Testis (tissue), 3 donors: ENCODE results near the gene TSPAN11. TPM values are rescaled to one million over a fixed set of nuclear protein-coding genes. Genes with fewer than 3 reads are reported as not detected.

Experiments
- DNase-seq: peaks from one replicate; pipeline ENCODE4 v3.0.0-alpha.2; 2019
- H3K27ac ChIP-seq, 2 donors: fragments of 200-600 bp; sonication (generic); one replicate each; pipeline ENCODE4 v1.5.1; 2019
- H3K27me3 ChIP-seq: fragments of 200-600 bp; sonication (generic); one replicate; pipeline ENCODE4 v1.5.1; 2019
- H3K36me3 ChIP-seq: fragments of 200-600 bp; sonication (generic); one replicate; pipeline ENCODE4 v1.5.1; 2017; ENCODE audit warnings: low read depth; ENCODE audit errors: missing control alignments
- H3K4me1 ChIP-seq: fragments of 200-600 bp; sonication (generic); one replicate; pipeline ENCODE4 v1.5.1; 2019
- H3K4me3 ChIP-seq, 2 donors: fragments of 200-600 bp; sonication (generic); one replicate each; pipeline ENCODE4 v1.5.1; 2017 to 2019
- H3K9me3 ChIP-seq: fragments of 200-600 bp; sonication (generic); one replicate; pipeline ENCODE4 v1.5.1; 2017
- POLR2A ChIP-seq: fragments of 450-650 bp; IDR thresholded peaks from one replicate; pipeline ENCODE4 v1.6.1; 2017; ENCODE audit warnings: antibody characterized with exemption, mild to moderate bottlenecking, moderate library complexity
- WGBS, 2 donors: methylation state at CpG; one replicate each; pipeline ENCODE4 v1.1.5; 2018; 5-methylcytosine and 5-hydroxymethylcytosine counted together
- intact Hi-C: fragments of 100-400 bp; cut with DNase I; formaldehyde crosslinking; loops from one replicate; pipeline ENCODE4 v1.15.1; 2023; ENCODE audit warnings: low total_unique reads
- polyA plus RNA-seq: library from polyadenylated mRNA; stranded (reverse); fragments of 350-450 nt; fragmentation: Illumina TruSeq; extraction: RNeasy Lipid Tissue Mini Kit (QIAGEN cat#74804); gene quantifications from one replicate; pipeline ENCODE4 v1.2.3, GENCODE V29; 2014; ENCODE audit warnings: low read depth, low replicate concordance; ENCODE audit not compliant: insufficient read depth
- total RNA-seq, 2 donors: library from RNA; depleted of rRNA; stranded (reverse); fragments of >200 nt; gene quantifications; one replicate each; pipeline ENCODE4 v1.2.3, GENCODE V29; 2016
- TF ChIP-seq, protein P1 (sequence below), 3 experiments: fragments of 450-650 bp in 2 of 3; fragments of 200-600 bp in 1 of 3; sonication (generic) in 1 of 3; IDR thresholded peaks; one replicate each; pipeline ENCODE4 v1.5.1; 2016 to 2019; ENCODE audit warnings: antibody characterized with exemption in 3 of 3, mild to moderate bottlenecking in 2 of 3, moderate library complexity in 1 of 3

The TSPAN11 gene
- total and polyA plus RNA-seq, 3 donors from 2014 or later: 2.4 to 2.7 (median 2.7) TPM

DNA sequence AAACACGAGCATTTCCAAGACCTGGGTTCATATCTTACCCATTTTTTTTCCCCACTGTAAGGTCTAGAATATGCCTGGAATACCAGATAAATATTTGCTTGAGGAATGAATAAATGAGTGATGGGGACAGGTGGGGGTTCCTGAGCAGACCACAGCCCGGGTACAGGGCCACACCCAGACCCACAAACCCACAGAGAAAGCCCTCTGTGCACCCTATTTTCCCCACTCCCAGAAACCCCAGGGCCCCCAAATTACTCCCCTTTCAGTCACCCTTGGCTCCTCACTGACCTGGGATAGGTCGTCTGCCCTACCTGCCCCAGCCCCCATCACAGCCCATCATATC lies 80.6 kb downstream of the TSPAN11 start:
- H3K36me3 ChIP-seq: no peaks in the 10 kb centered on the region
- H3K27ac ChIP-seq: no peak overlapping the region
- TF ChIP-seq POLR2A: no peak
- TF ChIP-seq, protein P1, sequence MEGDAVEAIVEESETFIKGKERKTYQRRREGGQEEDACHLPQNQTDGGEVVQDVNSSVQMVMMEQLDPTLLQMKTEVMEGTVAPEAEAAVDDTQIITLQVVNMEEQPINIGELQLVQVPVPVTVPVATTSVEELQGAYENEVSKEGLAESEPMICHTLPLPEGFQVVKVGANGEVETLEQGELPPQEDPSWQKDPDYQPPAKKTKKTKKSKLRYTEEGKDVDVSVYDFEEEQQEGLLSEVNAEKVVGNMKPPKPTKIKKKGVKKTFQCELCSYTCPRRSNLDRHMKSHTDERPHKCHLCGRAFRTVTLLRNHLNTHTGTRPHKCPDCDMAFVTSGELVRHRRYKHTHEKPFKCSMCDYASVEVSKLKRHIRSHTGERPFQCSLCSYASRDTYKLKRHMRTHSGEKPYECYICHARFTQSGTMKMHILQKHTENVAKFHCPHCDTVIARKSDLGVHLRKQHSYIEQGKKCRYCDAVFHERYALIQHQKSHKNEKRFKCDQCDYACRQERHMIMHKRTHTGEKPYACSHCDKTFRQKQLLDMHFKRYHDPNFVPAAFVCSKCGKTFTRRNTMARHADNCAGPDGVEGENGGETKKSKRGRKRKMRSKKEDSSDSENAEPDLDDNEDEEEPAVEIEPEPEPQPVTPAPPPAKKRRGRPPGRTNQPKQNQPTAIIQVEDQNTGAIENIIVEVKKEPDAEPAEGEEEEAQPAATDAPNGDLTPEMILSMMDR (IDR thresholded peaks at IDR 0.05): no peak
- no peaks in the 10 kb centered on the region for H3K27me3 ChIP-seq
- DNase-seq: no peak
- 90 to 92% methylated on average over 3 of the region's 3 CpGs for WGBS, 2 donors
- intact Hi-C loops: no loop called here
- H3K9me3 ChIP-seq: no peaks in the 10 kb centered on the region
- no peak overlapping the region for H3K4me3 ChIP-seq
- no peaks in the 10 kb centered on the region for H3K4me1 ChIP-seq

DNA sequence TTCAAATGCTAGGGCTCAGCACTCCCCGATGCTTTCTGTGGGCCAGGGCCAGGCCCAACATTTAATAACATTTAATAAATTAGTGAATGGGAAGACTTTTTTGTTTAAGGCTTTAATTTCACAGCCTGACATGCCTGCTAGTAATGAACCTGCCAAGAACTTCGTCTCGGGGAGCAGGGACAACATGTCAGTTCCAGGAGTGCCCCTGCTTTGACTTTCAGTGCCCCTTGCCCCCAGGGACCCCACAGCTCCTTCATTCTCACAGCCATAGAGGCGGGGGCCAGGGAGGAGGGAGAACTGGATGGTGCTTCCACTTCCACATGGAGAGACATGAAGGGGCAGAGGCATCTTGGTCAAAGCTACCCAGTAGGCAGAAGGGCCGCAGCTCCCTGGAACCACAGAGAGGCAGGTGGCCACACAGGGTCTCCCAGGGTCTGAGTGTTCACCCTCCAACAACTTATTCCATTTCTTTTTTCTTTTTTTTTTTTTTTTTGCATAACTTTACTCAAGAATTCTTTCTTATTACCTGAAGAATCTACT lies 81.2 kb downstream of the TSPAN11 start:
- H3K4me1 ChIP-seq: no peaks in the 10 kb centered on the region
- DNase-seq: no peak
- H3K4me3 ChIP-seq: no peak overlapping the region
- 73 to 86% methylated on average over 5 of the region's 5 CpGs for WGBS, 2 donors
- H3K36me3 ChIP-seq: no peaks in the 10 kb centered on the region
- TF ChIP-seq, protein P1 (IDR thresholded peaks at IDR 0.05): no peak
- TF ChIP-seq POLR2A: no peak
- intact Hi-C loops: no loop called here
- no peaks in the 10 kb centered on the region for H3K9me3 ChIP-seq
- no peaks in the 10 kb centered on the region for H3K27me3 ChIP-seq
- no peak overlapping the region for H3K27ac ChIP-seq

DNA sequence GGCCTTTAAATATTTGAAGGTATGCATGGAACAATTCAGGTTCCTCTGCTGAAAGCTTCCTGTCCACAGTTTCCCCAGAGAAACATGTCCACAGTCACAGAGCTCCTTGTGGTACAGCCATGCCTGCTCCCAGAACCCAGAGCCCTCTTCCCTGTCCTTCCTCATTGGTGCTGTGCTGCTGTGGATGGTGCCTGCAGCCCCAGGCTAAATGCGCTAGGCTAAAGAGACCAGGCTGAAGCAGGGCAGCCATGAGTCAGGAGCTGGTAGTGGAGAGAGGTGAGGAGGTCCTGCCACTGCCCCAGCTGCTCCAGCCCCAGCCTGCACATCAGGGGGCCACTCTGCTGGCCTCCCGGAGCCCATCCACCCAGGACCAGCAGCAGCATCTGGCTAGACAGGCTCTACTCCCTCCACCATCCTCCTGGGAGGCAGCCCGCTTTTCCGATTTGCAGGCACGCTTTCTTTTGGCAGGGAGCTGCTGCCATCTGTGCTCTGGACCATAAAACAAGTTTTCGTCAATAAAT lies 81.8 kb downstream of the TSPAN11 start:
- H3K4me3 ChIP-seq: no peak overlapping the region
- H3K4me1 ChIP-seq: no peaks in the 10 kb centered on the region
- H3K27ac ChIP-seq: no peak overlapping the region
- H3K27me3 ChIP-seq: no peaks in the 10 kb centered on the region
- no peak for TF ChIP-seq POLR2A
- TF ChIP-seq, protein P1 (IDR thresholded peaks at IDR 0.05): no peak
- intact Hi-C loops: no loop called here
- no peak for DNase-seq
- WGBS, 2 donors: 96 to 98% methylated on average over 6 of the region's 6 CpGs
- H3K9me3 ChIP-seq: no peaks in the 10 kb centered on the region
- no peaks in the 10 kb centered on the region for H3K36me3 ChIP-seq

DNA sequence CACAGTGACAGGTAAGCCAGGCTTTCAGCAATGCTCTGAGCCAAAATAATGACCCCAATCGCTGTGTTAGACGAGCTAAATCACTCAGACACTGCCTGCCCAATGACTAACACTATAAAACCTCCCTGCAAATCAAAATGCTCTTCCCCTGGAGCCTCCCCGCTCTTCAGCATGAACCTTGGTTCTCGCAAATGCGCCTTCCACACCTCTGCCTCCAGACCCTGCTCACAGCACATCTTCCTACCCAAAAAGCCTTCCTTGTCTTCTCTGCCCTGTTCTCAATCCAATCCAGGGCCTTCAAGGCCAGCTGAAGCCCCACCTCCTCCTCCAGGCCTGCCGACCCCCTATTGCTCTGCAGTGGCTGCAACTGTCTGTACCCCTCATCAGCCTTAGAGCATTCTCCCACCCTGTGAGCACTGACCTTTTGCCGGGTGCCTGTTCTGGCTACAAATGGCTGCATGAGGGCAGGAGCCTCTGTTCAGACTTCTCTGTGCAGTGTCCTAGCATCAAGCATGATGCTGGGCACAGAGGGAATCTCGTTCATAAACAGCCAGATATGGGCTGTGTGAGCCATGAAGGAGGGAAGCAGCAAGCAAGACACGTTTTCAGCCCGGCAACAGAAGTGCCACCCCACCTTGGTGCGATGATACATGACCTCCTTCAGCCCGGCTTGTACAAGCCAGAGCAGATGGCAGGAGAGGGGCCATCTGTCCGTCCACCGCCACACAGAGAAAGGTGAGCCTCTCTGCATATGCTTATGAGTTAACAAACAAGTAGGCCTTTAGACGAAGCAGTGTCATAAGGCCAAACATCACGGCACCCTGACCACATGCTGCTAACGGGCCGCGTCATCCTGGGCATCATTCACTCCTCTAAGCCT lies 82.7 kb downstream of the TSPAN11 start:
- no peak for DNase-seq
- H3K27me3 ChIP-seq: no peaks in the 10 kb centered on the region
- intact Hi-C loops: no loop called here
- no peak overlapping the region for H3K4me3 ChIP-seq
- no peaks in the 10 kb centered on the region for H3K36me3 ChIP-seq
- H3K4me1 ChIP-seq: no peaks in the 10 kb centered on the region
- WGBS, 2 donors: 76 to 83% methylated on average over 16 to 19 of the region's 19 CpGs
- H3K27ac ChIP-seq: no peak overlapping the region
- H3K9me3 ChIP-seq: no peaks in the 10 kb centered on the region
- TF ChIP-seq POLR2A: no peak
- TF ChIP-seq, protein P1 (IDR thresholded peaks at IDR 0.05): no peak
